HG03108 (cell line): ENCODE measurements around the gene DNAAF3.
"Not testable (repeated sequence)": the region's sequence is repeated elsewhere in the genome, so short reads cannot be mapped to it uniquely, and the experiment has no call there.

Experiments used
- ATAC-seq: cut with Tn5 transposase; IDR thresholded peaks from one replicate; pipeline ENCODE4 v1.9.1; 2021; ENCODE audit warnings: moderate library complexity; ENCODE audit not compliant: unreplicated experiment

DNAAF3 gene

GRCh38 chr19:55155784-55156183 is 10.6 kb downstream of the DNAAF3 start:
- ATAC-seq: not testable (repeated sequence)

- ATAC-seq: no peak
These were observed 12.7 kb downstream of the DNAAF3 start for GRCh38 chr19:55153652-55154264.

- no peak for ATAC-seq
These were observed 14.4 kb downstream of the DNAAF3 start for GRCh38 chr19:55152017-55152416.

- no peak for ATAC-seq
These were observed 17.1 kb downstream of the DNAAF3 start, which contains the start of gene TNNT1 for GRCh38 chr19:55149078-55150003. Gene TNNT1 (minus strand): TSS chr19:55149206. CDS start chr19:55147157, 2,049 bp downstream.

- no peak for ATAC-seq
These were observed 18.7 kb downstream of the DNAAF3 start for GRCh38 chr19:55147545-55148251.

GRCh38 chr19:55146705-55147273 is 19.6 kb downstream of the DNAAF3 start:
- ATAC-seq: no peak

GRCh38 chr19:55146078-55146704 is 20.2 kb downstream of the DNAAF3 start:
- ATAC-seq: no peak

- ATAC-seq: no peak
These were observed 21.2 kb downstream of the DNAAF3 start for GRCh38 chr19:55145232-55145631.

GRCh38 chr19:55141696-55142095 is 24.7 kb downstream of the DNAAF3 start:
- no peak for ATAC-seq

GRCh38 chr19:55137915-55138314 is 28.5 kb downstream of the DNAAF3 start:
- ATAC-seq: no peak

GRCh38 chr19:55136399-55137102 is 29.9 kb downstream of the DNAAF3 start:
- no peak for ATAC-seq

- ATAC-seq: no peak
These were observed 31.7 kb downstream of the DNAAF3 start for GRCh38 chr19:55134736-55135135.

GRCh38 chr19:55133639-55134444 is 32.6 kb downstream of the DNAAF3 start:
- ATAC-seq: no peak

GRCh38 chr19:55132453-55133129 is 33.8 kb downstream of the DNAAF3 start:
- no peak for ATAC-seq

GRCh38 chr19:55131421-55131820 is 35.0 kb downstream of the DNAAF3 start:
- no peak for ATAC-seq

- no peak for ATAC-seq
These were observed 47.4 kb downstream of the DNAAF3 start for GRCh38 chr19:55119053-55119452.

- no peak for ATAC-seq
These were observed 47.9 kb downstream of the DNAAF3 start for GRCh38 chr19:55118401-55118991.

- peak; percentile 83 for ATAC-seq
These were observed 48.6 kb downstream of the DNAAF3 start for GRCh38 chr19:55117663-55118391.
